Stimulated activated CD4-positive, alpha-beta T cell treated with anti-CD3 and anti-CD28 coated beads, TNF-alpha, amount 100 ng/mL, for 4 hours (primary cell): ENCODE measurements around the gene CEP112.
"Not testable (repeated sequence)": the region's sequence is repeated elsewhere in the genome, so short reads cannot be mapped to it uniquely, and the experiment has no call there.

Experiments used
- DNase-seq, 3 experiments: peaks; one replicate each; pipeline ENCODE4 v3.0.0-alpha.2; 2020; ENCODE audit warnings: low read depth in 3 of 3

Gene CEP112

DNA sequence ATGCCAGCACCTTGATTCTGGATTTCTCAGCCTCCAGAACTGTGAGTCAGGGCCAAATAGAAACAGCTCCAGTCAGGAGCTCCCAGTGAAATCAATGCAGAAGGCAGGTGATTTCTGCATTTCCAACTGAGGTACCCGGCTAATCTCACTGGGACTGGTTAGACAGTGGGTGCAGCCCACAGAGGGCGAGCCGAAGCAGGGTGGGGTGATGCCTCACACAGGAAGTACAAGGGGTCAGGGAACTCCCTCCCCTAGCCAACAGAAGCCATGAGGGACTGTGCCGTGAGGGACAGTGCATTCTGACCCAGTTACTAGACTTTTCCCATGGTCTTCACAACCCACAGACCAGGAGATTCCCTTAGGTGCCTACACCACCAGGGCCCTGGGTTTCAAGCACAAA lies 36.9 kb downstream of the CEP112 start:
- not testable (repeated sequence) for DNase-seq

- no peak for DNase-seq
Measured at GRCh38 chr17:66152756-66153155, 39.2 kb downstream of the CEP112 start.

- no peak for DNase-seq
Measured at GRCh38 chr17:66150708-66151107, 41.2 kb downstream of the CEP112 start.

DNA sequence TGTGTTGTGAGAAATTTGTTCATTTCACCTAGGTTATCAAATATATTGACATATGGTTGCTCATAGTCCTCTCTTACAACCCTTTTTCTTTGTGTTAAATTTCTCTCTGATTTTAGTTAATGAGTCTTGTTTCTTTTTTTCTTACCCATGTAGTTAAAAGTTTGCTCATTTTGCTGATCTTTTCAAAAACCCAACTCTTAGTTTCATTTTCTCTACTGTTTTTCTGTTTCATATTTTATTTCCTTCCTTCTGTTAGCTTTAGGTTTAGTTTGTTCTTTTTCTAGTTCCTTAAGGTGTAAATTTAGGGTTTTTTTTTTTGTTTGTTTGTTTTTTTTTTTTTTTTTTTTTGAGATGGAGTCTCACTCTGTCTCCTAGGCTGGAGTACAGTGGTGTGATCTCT lies 42.4 kb downstream of the CEP112 start:
- no peak for DNase-seq

GRCh38 chr17:66146394-66146793 lies 45.5 kb downstream of the CEP112 start:
- DNase-seq = no peak

DNA sequence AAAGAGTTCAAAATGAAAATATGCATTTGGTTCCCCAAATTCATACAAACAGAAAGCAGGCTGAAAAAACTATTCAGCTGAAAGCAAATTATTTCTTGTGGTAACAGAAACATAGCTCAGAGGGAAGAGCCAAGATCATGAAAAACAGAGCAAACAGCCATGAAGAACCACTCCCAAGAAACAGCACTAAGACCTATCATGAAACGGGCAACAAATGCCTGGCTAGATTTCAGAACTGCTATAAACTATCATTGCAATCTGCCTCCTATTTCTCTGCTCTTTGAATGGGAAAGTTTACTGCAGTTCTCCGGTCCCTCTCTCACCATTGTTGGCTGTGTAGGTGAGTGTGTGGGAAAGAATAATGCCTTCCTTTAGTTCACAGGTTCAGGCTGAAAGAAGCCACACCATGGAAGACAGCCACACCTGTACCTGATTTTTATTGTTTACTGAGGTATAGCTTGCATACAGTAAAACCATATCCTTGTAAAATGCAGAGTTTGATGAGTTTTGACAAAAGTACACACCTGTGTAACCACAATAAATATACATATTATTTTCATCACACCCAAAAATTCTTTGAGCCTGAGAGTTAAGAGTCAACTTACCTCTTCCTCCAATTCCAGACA lies 48.2 kb downstream of the CEP112 start:
- DNase-seq = no peak

DNA sequence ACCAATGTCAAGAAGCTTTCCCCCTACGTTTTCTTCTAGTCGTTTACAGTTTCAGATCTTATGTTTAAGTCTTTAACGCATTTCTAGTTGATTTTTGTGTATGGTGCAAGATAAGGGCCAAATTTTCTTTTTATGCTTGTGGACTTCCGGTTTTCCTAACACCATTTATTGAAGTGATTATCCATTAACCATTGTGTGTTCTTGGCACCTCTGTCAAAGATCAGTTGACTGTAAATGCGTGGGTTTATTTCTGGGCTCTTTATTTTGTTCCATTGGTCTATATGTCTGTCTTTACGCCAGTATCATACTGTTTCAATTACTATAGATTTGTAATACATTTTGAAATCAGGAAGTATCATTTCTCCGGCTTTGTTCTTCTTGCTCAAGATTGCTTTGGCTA lies 49.5 kb downstream of the CEP112 start:
- DNase-seq = no peak

DNA sequence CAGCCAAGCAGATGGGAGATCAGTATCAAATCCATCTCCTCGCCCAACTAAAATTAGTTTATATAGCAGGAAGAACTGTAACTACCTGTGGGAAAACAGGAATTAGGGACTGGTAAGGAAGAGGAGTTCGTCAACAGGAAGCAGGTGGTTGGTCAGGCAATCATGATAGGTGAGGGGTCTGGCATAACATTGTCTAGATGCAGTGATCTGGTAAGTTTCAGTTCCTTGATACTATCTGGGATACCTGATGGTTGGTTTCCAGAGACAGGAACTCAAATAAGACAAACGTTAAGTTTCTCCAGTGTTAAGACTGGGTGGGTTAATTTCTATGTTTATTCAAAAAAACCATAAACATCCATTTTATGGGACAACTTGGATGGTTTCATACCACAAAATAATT lies 53.8 kb downstream of the CEP112 start:
- no peak for DNase-seq

GRCh38 chr17:66135896-66136295 lies 56.0 kb downstream of the CEP112 start:
- DNase-seq = no peak

DNA sequence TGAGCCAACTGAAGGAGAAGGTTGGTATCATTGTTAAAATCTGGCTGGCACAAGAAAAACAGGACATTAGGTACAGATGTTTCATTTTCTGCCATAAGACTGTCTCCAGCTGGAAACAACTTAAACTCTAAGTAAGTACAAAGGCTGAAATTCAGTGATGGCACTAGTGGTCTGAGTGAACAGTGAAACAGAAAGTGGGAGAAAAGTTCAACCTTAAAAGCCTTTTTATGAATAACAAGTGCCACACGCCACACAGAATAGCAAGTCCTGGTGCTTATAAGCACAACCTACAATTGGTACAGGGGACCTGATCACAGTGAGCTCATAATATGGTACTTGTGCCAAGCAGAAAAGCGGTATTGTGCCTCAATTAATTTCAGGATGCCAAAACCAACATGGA lies 56.7 kb downstream of the CEP112 start:
- DNase-seq = no peak

DNA sequence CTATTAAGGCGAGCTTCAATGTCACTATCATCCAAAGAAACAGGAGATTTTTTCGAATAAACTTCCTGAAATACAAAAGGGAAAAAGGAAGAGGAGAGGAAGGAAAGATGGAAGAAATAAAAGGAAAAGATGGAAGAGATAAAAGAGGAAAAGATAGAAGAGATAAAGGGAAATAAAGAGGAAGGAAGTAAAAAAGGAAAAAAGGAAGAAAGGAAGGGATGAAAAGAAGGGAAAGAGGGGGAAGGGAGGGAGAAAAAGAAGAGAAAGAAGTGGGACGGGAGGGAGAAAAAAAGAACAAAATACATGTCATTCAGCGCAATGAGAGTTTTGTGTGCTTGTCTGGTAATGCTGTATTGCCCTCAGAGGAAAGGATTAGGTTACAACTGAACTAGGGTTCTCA lies 62.2 kb downstream of the CEP112 start:
- no peak for DNase-seq

GRCh38 chr17:66126231-66126630 lies 65.7 kb downstream of the CEP112 start:
- DNase-seq = no peak

DNA sequence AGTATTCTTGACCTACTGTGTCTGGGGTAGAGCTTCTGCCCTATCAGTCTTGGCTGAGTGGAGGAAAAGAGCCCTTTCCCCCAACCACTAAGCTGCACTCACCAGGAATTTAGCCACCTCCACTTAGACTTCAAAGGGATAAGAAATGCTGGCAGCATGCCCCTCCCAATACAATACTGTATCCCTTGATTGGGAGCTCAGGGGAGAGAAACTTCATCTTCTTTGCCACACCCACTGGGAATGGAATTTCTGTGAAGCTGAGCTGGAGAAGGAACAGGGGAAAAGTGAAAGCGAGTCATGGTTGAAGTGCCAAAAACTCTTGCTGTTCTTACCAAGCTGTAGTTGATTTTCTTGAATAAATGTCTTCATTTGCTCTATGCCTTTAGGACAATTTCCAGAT lies 68.8 kb downstream of the CEP112 start:
- DNase-seq = no peak

GRCh38 chr17:66115246-66115645 lies 76.7 kb downstream of the CEP112 start:
- DNase-seq = no peak

DNA sequence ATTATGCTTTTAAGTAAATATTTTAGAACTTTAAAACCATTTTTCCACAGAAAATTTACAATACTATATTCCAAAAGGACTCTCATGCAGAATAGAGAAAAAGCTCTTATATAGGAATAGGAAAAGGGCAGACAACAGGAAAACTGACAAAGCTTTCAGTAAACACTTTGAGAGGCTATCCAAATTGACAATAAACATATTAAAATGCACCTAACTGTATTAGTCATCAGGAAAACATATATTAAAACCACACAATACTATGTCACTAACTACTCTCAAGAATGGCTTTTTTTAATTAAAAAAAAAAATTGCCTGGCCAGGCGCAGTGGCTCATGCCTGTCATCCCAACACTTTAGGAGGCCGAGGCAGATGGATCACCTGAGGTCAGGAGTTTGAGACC lies 77.3 kb downstream of the CEP112 start:
- DNase-seq = no peak

GRCh38 chr17:66107731-66108130 lies 84.2 kb downstream of the CEP112 start:
- DNase-seq = no peak

DNA sequence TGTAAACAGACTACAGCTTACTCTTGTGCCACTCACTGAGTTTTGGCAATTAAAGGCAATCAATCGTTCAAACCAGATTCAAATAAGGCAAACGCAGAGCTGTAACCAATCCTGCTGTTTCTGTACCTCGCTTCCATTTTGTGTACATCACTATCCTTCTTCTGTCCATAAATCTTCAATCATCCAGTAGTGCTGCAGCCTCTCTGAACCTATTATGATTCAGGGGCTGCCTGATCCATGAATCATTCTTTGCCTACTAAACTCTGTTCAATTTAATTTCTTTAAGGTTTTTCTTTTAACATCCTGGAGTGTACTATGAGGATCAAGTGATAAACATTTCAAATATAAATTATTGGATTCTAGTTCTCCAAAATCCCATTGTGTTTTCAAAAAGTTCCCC lies 93.9 kb downstream of the CEP112 start:
- DNase-seq = no peak

DNA sequence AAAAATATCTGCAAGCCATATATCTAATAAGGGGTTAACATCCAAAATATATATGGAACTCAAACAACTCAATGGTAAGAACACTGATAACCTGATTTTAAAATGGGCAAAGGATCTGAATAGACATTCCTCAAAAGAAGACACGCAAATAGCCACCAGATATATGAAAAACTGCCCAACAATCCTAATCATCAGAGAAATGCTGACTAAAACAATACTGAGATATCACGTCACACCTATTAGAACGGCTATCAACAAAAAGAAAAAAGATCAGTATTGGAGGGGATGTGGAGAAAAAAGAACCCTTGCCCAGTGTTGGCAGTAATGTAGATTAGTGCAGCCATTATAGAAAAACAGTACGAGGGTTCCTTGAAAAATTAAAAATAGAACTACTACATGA lies 97.2 kb downstream of the CEP112 start:
- DNase-seq = no peak

DNA sequence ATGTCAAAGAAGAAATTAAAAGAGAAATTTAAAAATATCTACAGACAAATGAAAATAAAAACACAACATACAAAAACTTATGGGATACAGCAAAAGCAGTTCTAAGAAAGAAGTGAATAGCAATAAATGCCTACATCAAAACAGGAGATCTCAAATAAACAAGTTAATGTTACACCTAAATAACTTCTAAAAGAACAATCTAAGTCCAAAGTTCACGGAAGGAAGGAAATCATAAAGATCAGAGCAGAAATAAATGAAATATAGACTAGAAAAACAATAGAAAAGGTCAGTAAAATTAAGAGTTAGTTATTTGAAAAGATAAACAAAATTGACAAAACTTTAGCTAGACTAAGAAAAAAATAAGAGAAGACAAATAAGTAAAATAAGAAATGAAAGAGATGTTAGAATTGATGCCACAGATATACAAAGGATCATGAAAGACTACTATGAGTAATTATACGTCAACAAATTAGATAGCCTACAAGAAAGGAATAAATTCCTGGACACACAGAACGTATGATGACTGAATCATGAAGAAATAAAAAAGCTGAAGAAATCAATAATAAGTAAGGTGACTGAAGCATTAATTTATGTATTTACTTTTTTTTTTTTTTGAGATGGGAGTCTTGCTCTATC lies 100.4 kb downstream of the CEP112 start:
- no peak for DNase-seq

GRCh38 chr17:66089764-66090163 lies 102.2 kb downstream of the CEP112 start:
- DNase-seq = no peak

GRCh38 chr17:66088173-66088572 lies 103.8 kb downstream of the CEP112 start:
- no peak for DNase-seq

DNA sequence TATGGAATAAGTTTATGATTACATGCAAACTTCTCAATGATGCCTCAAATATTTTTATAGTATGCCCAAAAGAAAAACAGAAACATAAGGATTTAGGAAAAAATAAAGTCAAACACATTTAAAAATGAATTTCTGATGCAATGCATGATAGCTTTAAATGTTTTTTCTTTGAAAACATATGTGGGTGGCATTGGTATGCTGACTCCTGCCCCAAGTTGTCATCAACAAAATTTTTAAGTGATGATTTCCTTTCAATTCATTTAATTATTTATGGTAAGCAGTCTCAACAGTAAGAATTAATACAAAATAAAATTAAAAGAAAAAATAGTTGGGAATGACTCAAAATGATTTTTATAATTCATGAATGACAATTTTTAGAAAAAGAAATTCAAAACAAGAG lies 104.9 kb downstream of the CEP112 start:
- DNase-seq = no peak

DNA sequence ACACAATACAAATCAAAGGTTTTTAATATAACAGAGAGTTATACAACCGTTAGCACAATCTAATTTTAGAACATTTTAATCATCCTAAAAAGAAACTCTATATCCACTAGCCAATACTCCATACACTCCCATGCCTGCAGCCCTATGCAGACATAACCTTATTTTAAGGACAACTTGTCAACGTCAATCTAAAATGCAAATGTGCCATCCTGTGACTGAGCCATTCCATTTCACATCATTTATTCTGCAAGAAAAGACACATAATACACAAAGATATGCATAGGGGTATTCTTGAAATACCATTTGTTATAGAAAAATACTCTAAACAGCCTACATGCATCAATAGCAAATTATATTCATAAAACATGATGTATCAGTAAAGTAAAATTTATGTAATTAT lies 106.7 kb downstream of the CEP112 start:
- no peak for DNase-seq

DNA sequence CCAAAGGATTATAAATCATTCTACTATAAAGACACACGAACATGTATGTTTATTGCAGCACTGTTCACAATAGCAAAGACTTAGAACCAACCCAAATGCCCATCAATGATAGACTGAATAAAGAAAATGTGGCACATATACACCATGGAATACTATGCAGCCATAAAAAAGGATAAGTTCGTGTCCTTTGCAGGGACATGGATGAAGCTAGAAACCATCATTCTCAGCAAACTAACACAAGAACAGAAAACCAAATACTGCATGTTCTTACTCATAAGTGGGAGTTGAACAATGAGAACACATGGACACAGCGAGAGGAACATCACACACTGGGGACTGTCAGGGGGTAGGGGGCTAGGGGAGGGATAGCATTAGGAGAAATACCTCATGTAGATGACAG lies 111.3 kb downstream of the CEP112 start:
- DNase-seq = not testable (repeated sequence)
